HG02938 (cell line): ENCODE data around the gene MRPL23.

Source experiments
- ATAC-seq: cut with Tn5 transposase; IDR thresholded peaks from one replicate; pipeline ENCODE4 v1.9.1; 2021; ENCODE audit warnings: mild to moderate bottlenecking, moderate library complexity; ENCODE audit not compliant: unreplicated experiment

MRPL23 gene

GRCh38 chr11:1988667-1989317 lies 41.7 kb downstream of the MRPL23 start:
- no peak for ATAC-seq

GRCh38 chr11:1989953-1990352 lies 42.8 kb downstream of the MRPL23 start:
- no peak for ATAC-seq

- ATAC-seq, result no peak
These were observed 43.9 kb downstream of the MRPL23 start for GRCh38 chr11:1990872-1991578.

- ATAC-seq, result no peak
These were observed 45.0 kb downstream of the MRPL23 start for GRCh38 chr11:1992111-1992510.

- ATAC-seq, result no peak
These were observed 47.0 kb downstream of the MRPL23 start for GRCh38 chr11:1994121-1994520.

- no peak for ATAC-seq
These were observed 50.6 kb downstream of the MRPL23 start, which contains the start of gene H19 for GRCh38 chr11:1997755-1998154. TSS of gene H19 (minus strand) at chr11:1997842.

- no peak for ATAC-seq
These were observed 51.2 kb downstream of the MRPL23 start for GRCh38 chr11:1998290-1998689.

- no peak for ATAC-seq
These were observed 51.7 kb downstream of the MRPL23 start for GRCh38 chr11:1998861-1999260.

GRCh38 chr11:2002042-2002776 lies 55.1 kb downstream of the MRPL23 start:
- no peak for ATAC-seq

- ATAC-seq, result no peak
These were observed 55.7 kb downstream of the MRPL23 start for GRCh38 chr11:2002807-2003206.

GRCh38 chr11:2004466-2004865 lies 57.3 kb downstream of the MRPL23 start:
- ATAC-seq, result no peak
